ENCODE measurements around the gene UBE2QL1.
"Not testable (repeated sequence)": the region's sequence is repeated elsewhere in the genome, so short reads cannot be mapped to it uniquely, and the experiment has no call there.

Gene UBE2QL1

GRCh38 chr5:6496636-6497035 is 48.0 kb downstream of the UBE2QL1 start:
- DNase-seq (ENCODE audit: low read depth, low spot score): no peak

GRCh38 chr5:6497262-6497661 is 48.6 kb downstream of the UBE2QL1 start:
- no peak for DNase-seq (ENCODE audit: low read depth, low spot score)

GRCh38 chr5:6498968-6499367 is 50.3 kb downstream of the UBE2QL1 start:
- DNase-seq (ENCODE audit: low read depth, low spot score): no peak

GRCh38 chr5:6501701-6502100 is 53.0 kb downstream of the UBE2QL1 start:
- no peak for DNase-seq (ENCODE audit: low read depth, low spot score)

GRCh38 chr5:6502421-6502820 is 53.8 kb downstream of the UBE2QL1 start:
- DNase-seq (ENCODE audit: low read depth, low spot score): no peak

- DNase-seq (ENCODE audit: low read depth, low spot score): no peak
Observed at GRCh38 chr5:6503342-6503741, 54.7 kb downstream of the UBE2QL1 start.

GRCh38 chr5:6504677-6505415 is 56.2 kb downstream of the UBE2QL1 start:
- DNase-seq (ENCODE audit: low read depth, low spot score): no peak

- no peak for DNase-seq (ENCODE audit: low read depth, low spot score)
Observed at GRCh38 chr5:6505416-6505755, 56.7 kb downstream of the UBE2QL1 start.

- DNase-seq (ENCODE audit: low read depth, low spot score): no peak
Observed at GRCh38 chr5:6505783-6506557, 57.3 kb downstream of the UBE2QL1 start.

GRCh38 chr5:6506611-6507010 is 58.0 kb downstream of the UBE2QL1 start:
- DNase-seq (ENCODE audit: low read depth, low spot score): no peak

GRCh38 chr5:6508931-6509330 is 60.3 kb downstream of the UBE2QL1 start:
- no peak for DNase-seq (ENCODE audit: low read depth, low spot score)

GRCh38 chr5:6510132-6510531 is 61.5 kb downstream of the UBE2QL1 start:
- no peak for DNase-seq (ENCODE audit: low read depth, low spot score)

GRCh38 chr5:6510973-6511372 is 62.3 kb downstream of the UBE2QL1 start:
- DNase-seq (ENCODE audit: low read depth, low spot score): no peak

GRCh38 chr5:6515812-6516211 is 67.2 kb downstream of the UBE2QL1 start:
- not testable (repeated sequence) for DNase-seq (ENCODE audit: low read depth, low spot score)

GRCh38 chr5:6516823-6517222 is 68.2 kb downstream of the UBE2QL1 start:
- DNase-seq (ENCODE audit: low read depth, low spot score): no peak

GRCh38 chr5:6517510-6517909 is 68.9 kb downstream of the UBE2QL1 start:
- DNase-seq (ENCODE audit: low read depth, low spot score): no peak

GRCh38 chr5:6518298-6519057 is 69.8 kb downstream of the UBE2QL1 start:
- no peak for DNase-seq (ENCODE audit: low read depth, low spot score)

- no peak for DNase-seq (ENCODE audit: low read depth, low spot score)
Observed at GRCh38 chr5:6520201-6520600, 71.5 kb downstream of the UBE2QL1 start.

GRCh38 chr5:6522331-6522730 is 73.7 kb downstream of the UBE2QL1 start:
- no peak for DNase-seq (ENCODE audit: low read depth, low spot score)

GRCh38 chr5:6522923-6523322 is 74.3 kb downstream of the UBE2QL1 start:
- no peak for DNase-seq (ENCODE audit: low read depth, low spot score)

- no peak for DNase-seq (ENCODE audit: low read depth, low spot score)
Observed at GRCh38 chr5:6525422-6525821, 76.8 kb downstream of the UBE2QL1 start.

GRCh38 chr5:6525910-6526309 is 77.3 kb downstream of the UBE2QL1 start:
- no peak for DNase-seq (ENCODE audit: low read depth, low spot score)

Data from brain pericyte (primary cell).